D721Med (cell line): Measurements from ENCODE around the gene ABCA3.

ENCODE experiments used
- DNase-seq: peaks from one replicate; pipeline ENCODE4 v3.0.0; 2011; ENCODE audit warnings: low spot score; ENCODE audit not compliant: insufficient read length
- FAIRE-seq: peaks from 2 replicates; lab custom pipeline; 2011; peaks lifted over from hg19 to GRCh38; lab: Jason Lieb, UNC
- TF ChIP-seq, protein P1 (sequence below): IDR thresholded peaks from 2 replicates; pipeline ENCODE4 v1.5.1; 2012; ENCODE audit warnings: mild to moderate bottlenecking, control low read depth; ENCODE audit not compliant: insufficient read depth; ENCODE audit errors: missing control alignments

The ABCA3 gene

DNA sequence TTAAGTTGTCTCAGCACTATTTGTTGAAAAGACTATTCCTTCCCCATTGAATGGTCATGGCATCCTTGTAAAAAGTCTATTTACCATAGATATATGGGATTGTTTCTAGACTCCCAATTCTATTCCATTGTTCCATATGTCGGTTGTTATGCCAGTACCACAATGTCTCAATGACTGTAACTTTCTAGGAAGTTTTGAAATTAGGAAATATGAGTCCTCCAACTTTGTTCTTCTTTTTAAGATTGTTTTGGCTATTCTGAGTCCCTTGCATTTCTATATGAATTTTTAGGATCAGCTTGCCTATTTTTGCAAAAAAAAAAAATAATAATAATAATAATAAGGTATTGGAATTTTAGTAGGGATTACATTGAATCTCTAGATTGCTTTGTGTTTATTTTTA lies 43.0 kb upstream of the ABCA3 start:
- DNase-seq = no peak
- FAIRE-seq = no peak
- TF ChIP-seq, protein P1, sequence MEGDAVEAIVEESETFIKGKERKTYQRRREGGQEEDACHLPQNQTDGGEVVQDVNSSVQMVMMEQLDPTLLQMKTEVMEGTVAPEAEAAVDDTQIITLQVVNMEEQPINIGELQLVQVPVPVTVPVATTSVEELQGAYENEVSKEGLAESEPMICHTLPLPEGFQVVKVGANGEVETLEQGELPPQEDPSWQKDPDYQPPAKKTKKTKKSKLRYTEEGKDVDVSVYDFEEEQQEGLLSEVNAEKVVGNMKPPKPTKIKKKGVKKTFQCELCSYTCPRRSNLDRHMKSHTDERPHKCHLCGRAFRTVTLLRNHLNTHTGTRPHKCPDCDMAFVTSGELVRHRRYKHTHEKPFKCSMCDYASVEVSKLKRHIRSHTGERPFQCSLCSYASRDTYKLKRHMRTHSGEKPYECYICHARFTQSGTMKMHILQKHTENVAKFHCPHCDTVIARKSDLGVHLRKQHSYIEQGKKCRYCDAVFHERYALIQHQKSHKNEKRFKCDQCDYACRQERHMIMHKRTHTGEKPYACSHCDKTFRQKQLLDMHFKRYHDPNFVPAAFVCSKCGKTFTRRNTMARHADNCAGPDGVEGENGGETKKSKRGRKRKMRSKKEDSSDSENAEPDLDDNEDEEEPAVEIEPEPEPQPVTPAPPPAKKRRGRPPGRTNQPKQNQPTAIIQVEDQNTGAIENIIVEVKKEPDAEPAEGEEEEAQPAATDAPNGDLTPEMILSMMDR = no peak

DNA sequence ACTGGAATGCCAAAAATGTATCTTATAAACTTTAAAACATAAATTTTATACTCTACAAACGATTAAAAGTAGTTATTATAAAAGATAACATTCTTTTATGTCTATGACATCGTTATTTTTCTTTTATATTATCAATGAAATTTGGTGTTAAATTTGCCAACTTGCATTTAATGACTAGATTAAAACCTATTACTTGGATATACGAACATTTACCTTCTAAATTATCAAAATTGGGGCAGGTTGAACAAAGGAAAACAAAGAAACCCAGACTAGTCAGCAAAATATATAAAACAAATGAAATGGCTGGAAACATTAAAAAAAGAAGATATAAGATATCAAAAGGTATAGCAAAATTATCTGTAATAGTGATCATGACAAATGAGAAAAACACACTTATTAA lies 34.1 kb upstream of the ABCA3 start:
- FAIRE-seq (no peak), DNase-seq (no peak)
- TF ChIP-seq, protein P1 = no peak

DNA sequence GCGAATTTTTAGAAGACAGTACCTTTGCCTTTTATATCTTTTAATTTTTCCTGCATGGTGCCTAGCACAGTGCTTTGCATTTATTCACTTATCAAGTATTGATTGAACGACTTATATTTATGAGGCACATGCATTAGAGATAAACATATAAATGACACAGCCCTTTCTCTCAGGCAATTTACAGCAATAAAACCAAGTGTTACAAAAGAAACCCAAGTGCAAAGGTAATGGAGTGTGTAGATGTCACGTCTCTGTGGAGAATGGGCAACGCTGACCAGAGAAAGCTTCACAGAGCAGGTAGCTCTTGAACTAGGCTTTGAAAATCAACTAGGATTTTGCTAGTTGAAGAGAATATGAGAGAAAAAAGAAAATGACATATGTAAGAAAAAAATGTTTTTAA lies 32.6 kb upstream of the ABCA3 start:
- DNase-seq = no peak
- no peak for FAIRE-seq
- TF ChIP-seq, protein P1 = no peak

DNA sequence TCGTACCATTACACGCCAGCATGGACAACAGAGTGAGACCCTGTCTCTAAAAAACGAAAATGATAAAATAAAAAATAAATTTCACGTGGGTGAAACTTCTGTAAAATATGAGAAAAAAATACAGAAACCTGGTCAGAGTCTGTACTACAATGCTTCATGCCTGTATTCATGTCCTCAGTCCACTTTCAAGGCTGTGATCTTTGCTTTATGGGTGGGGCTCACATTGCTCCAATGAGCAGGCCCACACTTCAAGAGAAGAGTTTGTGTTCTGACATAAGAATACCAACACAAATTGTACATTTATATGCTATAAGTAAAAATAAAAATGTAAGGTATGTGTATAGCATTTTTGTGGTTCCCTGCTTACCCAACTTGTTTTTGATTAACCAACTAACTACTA lies 32.2 kb upstream of the ABCA3 start:
- FAIRE-seq = no peak
- TF ChIP-seq, protein P1 = no peak
- no peak for DNase-seq

DNA sequence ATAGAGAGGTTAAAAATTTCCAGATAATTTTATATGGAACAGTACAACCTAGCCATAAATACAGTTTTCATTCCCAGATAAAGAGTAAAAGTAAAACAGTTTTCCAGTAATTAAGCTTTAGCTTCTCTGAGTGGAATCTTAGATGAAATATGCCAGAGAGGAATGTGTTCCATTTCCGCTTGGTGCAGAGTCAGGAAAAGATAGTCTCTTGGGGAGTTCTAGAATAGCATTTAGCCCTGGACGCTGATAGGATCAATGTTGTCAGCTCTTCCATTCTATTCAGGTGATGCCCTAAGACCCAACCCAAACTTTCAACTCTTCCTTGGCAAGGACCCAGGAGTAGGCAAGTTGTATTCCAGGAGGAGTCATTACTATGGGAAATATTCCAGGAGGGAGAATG lies 30.9 kb upstream of the ABCA3 start:
- no peak for FAIRE-seq
- no peak for DNase-seq
- TF ChIP-seq, protein P1 = no peak

DNA sequence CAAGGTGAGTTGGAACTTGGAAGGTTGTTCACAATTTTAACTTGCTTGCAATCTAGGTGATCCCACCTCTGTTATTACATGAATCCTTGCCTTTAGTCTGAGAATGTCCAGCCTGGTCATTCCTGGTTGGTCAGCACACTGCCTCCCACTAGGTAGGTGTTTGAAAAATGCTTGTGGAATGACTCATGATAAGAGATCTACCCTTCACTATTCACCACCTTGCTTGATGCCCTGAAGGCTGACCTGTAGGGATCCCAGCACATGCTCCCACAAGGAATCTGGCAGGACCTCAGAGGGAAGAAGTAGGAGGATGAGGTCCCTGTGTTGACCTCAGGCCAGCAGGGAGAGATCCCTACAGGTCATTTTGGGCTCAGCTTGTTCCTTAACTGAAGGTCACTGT lies 30.2 kb upstream of the ABCA3 start:
- TF ChIP-seq, protein P1 = no peak
- FAIRE-seq (no peak), DNase-seq (no peak)

DNA sequence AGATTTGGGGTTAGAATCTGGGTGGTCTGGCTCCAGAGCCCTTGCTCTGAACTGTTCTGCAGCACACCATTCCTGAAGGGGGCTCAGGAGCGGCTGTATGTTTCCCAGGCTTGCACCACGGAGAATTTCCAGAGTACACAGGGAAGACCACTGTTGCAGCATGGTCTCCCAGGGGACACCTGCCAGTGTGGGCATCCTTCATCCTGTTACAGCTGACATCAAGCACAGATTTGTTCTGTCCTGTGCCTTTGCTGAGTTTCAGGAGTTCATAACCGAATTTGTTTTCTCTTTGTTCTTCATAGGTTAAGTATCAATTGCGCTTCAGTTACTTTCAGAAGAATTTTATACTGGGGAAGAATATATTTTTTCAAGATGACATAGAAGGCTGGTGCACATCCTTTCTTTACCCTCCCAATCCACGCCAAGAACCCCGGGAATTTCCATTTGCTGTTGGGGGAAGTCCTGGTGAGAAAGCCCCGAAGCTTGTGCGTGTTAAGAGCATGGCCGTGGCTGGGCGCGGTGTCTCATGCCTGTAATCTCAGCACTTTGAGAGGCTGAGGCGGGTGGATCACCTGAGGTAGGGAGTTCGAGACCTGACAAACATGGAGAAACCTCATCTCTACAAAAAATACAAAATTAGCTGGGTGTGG lies 26.3 kb upstream of the ABCA3 start:
- TF ChIP-seq, protein P1 = no peak
- DNase-seq (no peak), FAIRE-seq (no peak)
